Panc1 (cell line): Measurements from ENCODE around the gene NOTO. TPM values are rescaled to one million over a fixed set of nuclear protein-coding genes. Genes with fewer than 3 reads are reported as not detected.

Source experiments
- ATAC-seq: fragments of 200-7000 bp; cut with Tn5 transposase; 2 replicates; pipeline ENCODE4 v1.9.1; 2020; ENCODE audit warnings: mild to moderate bottlenecking, moderate library complexity
- BruUV-seq: library from RNA; stranded (reverse); fragments of 400-500 nt; replicated peaks from 2 replicates; lab custom pipeline; 2021; lab: Mats Ljungman, UMichigan
- CTCF ChIA-PET: fragments of 300-600 bp; sonication (Branson Sonifier 250); formaldehyde crosslinking; loops from one replicate; lab custom pipeline; 2022; ENCODE audit warnings: antibody characterized with exemption; lab: Charles Lee
- POLR2A ChIA-PET: fragments of 300-600 bp; sonication (Branson Sonifier 250); formaldehyde crosslinking; loops from one replicate; lab custom pipeline; 2022; ENCODE audit warnings: antibody characterized with exemption; lab: Charles Lee
- DNase-seq: peaks from one replicate; pipeline ENCODE4 v3.0.0-alpha.2; 2010; ENCODE audit warnings: low read depth, low spot score
- H3K27ac ChIP-seq: 2 replicates; pipeline ENCODE4 v1.5.1; 2011; ENCODE audit warnings: mild to moderate bottlenecking, low read length, inconsistent platforms
- H3K27me3 ChIP-seq: fragments of 200-500 bp; sonication (Bioruptor generic); 2 replicates; pipeline ENCODE4 v1.6.0; 2014; ENCODE audit warnings: low read length, inconsistent platforms; ENCODE audit not compliant: control insufficient read depth, insufficient read depth
- H3K36me3 ChIP-seq: fragments of 200-500 bp; sonication (Bioruptor generic); 2 replicates; pipeline ENCODE4 v1.5.1; 2014; ENCODE audit warnings: inconsistent platforms, mild to moderate bottlenecking, low read length, moderate library complexity; ENCODE audit not compliant: control insufficient read depth, insufficient read depth
- H3K4me1 ChIP-seq: 2 replicates; pipeline ENCODE4 v1.5.1; 2011; ENCODE audit warnings: inconsistent platforms, mild to moderate bottlenecking, low read length, moderate library complexity; ENCODE audit not compliant: control insufficient read depth, insufficient read depth
- H3K4me3 ChIP-seq, 2 experiments: 2 replicates each; pipeline ENCODE4 v1.5.1; 2011 to 2012; ENCODE audit warnings: low read depth in 2 of 2, low read length in 2 of 2, mild to moderate bottlenecking in 2 of 2, inconsistent platforms in 1 of 2, moderate library complexity in 1 of 2
- H3K9me3 ChIP-seq: fragments of 200-500 bp; sonication (Bioruptor generic); 2 replicates; pipeline ENCODE4 v1.5.1; 2014; ENCODE audit warnings: low read depth, mild to moderate bottlenecking, inconsistent platforms, low read length, moderate library complexity; ENCODE audit not compliant: control insufficient read depth, insufficient read depth
- CTCF ChIP-seq: fragments of 450-650 bp; IDR thresholded peaks from 2 replicates; pipeline ENCODE4 v1.5.1; 2017; ENCODE audit warnings: mild to moderate bottlenecking
- POLR2AphosphoS5 ChIP-seq: IDR thresholded peaks from 2 replicates; pipeline ENCODE4 v1.6.1; 2012; ENCODE audit warnings: mild to moderate bottlenecking, low read depth, low read length, moderate library complexity
- SIN3A ChIP-seq: IDR thresholded peaks from 2 replicates; pipeline ENCODE4 v1.6.1; 2012; ENCODE audit warnings: low read depth, mild to moderate bottlenecking, low read length, moderate library complexity, borderline replicate concordance; ENCODE audit not compliant: insufficient read depth
- TCF7L2 ChIP-seq: IDR thresholded peaks from 2 replicates; pipeline ENCODE4 v1.6.1; 2011; ENCODE audit warnings: mild to moderate bottlenecking, low read depth, low read length, inconsistent platforms
- in situ Hi-C: cut with HindIII; loops from 2 replicates; pipeline ENCODE4 v1.10.0; 2016; ENCODE audit warnings: low sequenced_read_pairs, low pct_unique_long_range_greater_than_20kb
- intact Hi-C: fragments of 100-400 bp; cut with micrococcal nuclease; formaldehyde crosslinking; loops from one replicate; pipeline ENCODE4 v1.10.0; 2022; ENCODE audit not compliant: unreplicated experiment
- total RNA-seq: library from RNA; stranded (reverse); gene quantifications from one replicate; pipeline ENCODE4 v1.2.1, GENCODE V29; 2021; ENCODE audit not compliant: unreplicated experiment
- TF ChIP-seq, protein P1 (sequence below), 2 experiments: IDR thresholded peaks; 2 replicates each; pipeline ENCODE4 v1.6.1; 2011 to 2012; ENCODE audit warnings: low read depth in 2 of 2, control low read depth in 1 of 2, low read length in 1 of 2, mild to moderate bottlenecking in 1 of 2, moderate library complexity in 1 of 2; ENCODE audit not compliant: insufficient read depth in 1 of 2

NOTO gene
- total RNA-seq, 1 experiment from 2014 or later, result 0.08 TPM

- peak within 1 kb of the TSS; percentile 72 to 88 for H3K4me3 ChIP-seq
- peaks cover 29% of the 10 kb centered on the region for H3K4me1 ChIP-seq
- DNase-seq, result peak; percentile 55
- H3K27me3 ChIP-seq, result no peaks in the 10 kb centered on the region
- POLR2A ChIA-PET, result interaction anchor here (0.7 kb wide), 1 partner anchor 21 kb away, joined by 4 read pairs; no protein-coding TSS in a partner anchor
- BruUV-seq, result TSS peak; percentile 87
- in situ Hi-C loops (loop anchor here (10.0 kb wide), 1 partner anchor 61 kb away; the partner anchor contains the start of gene EGR4), intact Hi-C loops (no loop called here)
- CTCF ChIA-PET, result no interaction called here
- H3K27ac ChIP-seq, result peak within 1 kb of the TSS; percentile 97
- ATAC-seq, result peak; percentile 81
- no peaks in the 10 kb centered on the region for H3K9me3 ChIP-seq
- peaks cover 13% of the 10 kb centered on the region for H3K36me3 ChIP-seq
- TF ChIP-seq POLR2AphosphoS5 (peak; percentile 96), TCF7L2 (no peak), SIN3A (peak; percentile 90; the same call in 1 of the 2 replicates), CTCF (no peak)
- TF ChIP-seq, protein P1, sequence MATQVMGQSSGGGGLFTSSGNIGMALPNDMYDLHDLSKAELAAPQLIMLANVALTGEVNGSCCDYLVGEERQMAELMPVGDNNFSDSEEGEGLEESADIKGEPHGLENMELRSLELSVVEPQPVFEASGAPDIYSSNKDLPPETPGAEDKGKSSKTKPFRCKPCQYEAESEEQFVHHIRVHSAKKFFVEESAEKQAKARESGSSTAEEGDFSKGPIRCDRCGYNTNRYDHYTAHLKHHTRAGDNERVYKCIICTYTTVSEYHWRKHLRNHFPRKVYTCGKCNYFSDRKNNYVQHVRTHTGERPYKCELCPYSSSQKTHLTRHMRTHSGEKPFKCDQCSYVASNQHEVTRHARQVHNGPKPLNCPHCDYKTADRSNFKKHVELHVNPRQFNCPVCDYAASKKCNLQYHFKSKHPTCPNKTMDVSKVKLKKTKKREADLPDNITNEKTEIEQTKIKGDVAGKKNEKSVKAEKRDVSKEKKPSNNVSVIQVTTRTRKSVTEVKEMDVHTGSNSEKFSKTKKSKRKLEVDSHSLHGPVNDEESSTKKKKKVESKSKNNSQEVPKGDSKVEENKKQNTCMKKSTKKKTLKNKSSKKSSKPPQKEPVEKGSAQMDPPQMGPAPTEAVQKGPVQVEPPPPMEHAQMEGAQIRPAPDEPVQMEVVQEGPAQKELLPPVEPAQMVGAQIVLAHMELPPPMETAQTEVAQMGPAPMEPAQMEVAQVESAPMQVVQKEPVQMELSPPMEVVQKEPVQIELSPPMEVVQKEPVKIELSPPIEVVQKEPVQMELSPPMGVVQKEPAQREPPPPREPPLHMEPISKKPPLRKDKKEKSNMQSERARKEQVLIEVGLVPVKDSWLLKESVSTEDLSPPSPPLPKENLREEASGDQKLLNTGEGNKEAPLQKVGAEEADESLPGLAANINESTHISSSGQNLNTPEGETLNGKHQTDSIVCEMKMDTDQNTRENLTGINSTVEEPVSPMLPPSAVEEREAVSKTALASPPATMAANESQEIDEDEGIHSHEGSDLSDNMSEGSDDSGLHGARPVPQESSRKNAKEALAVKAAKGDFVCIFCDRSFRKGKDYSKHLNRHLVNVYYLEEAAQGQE (IDR thresholded peaks at IDR 0.05; ENCODE audit: insufficient read depth in 1 of 2, low read depth in 2 of 2, low read length in 1 of 2), result no peak
Measured at GRCh38 chr2:73233932-73234832, 31.8 kb downstream of the NOTO start, which contains the start of gene CCT7. Gene CCT7 (plus strand): TSS chr2:73234308. CDS start chr2:73234379, 71 bp downstream.

- CTCF ChIA-PET, result no interaction called here
- Histone ChIP-seq H3K4me3 (peak overlapping the region; percentile 72 to 88), H3K4me1 (peaks cover 29% of the 10 kb centered on the region), H3K27me3 (no peaks in the 10 kb centered on the region), H3K36me3 (peaks cover 19% of the 10 kb centered on the region), H3K9me3 (no peaks in the 10 kb centered on the region), H3K27ac (peak overlapping the region; percentile 97)
- BruUV-seq, result no TSS peak
- ATAC-seq (no peak), DNase-seq (no peak)
- in situ Hi-C loops, result loop anchor here (10.0 kb wide), 1 partner anchor 59 kb away; the partner anchor contains the start of gene EGR4
- TF ChIP-seq, protein P1 (IDR thresholded peaks at IDR 0.05; ENCODE audit: insufficient read depth in 1 of 2, low read depth in 2 of 2, low read length in 1 of 2), result no peak
- TF ChIP-seq TCF7L2 (no peak), SIN3A (no peak), CTCF (no peak), POLR2AphosphoS5 (no peak)
- intact Hi-C loops, result no loop called here
- POLR2A ChIA-PET, result interaction anchor here (0.7 kb wide), 1 partner anchor 318 kb away, joined by 6 read pairs; no protein-coding TSS in a partner anchor
Measured at GRCh38 chr2:73235315-73236028, 33.1 kb downstream of the NOTO start.
